Lower leg skin (tissue), 4 donors: ENCODE measurements around the gene MMD2. TPM values are rescaled to one million over a fixed set of nuclear protein-coding genes. Genes with fewer than 3 reads are reported as not detected.

ENCODE experiments used
- DNase-seq, 2 donors: peaks; one replicate each; pipeline ENCODE4 v3.0.0-alpha.2; 2019; ENCODE audit warnings: low spot score in 2 of 2
- H3K4me3 ChIP-seq: fragments of 200-600 bp; sonication (generic); 2 replicates; pipeline ENCODE4 v1.5.1; 2017; ENCODE audit warnings: mild to moderate bottlenecking, low read depth; ENCODE audit not compliant: poor library complexity, severe bottlenecking
- CTCF ChIP-seq, 3 donors: fragments of 450-650 bp; IDR thresholded peaks; one replicate each; pipeline ENCODE4 v1.5.1; 2016; ENCODE audit warnings: antibody characterized with exemption in 3 of 3, mild to moderate bottlenecking in 3 of 3, moderate library complexity in 2 of 3
- POLR2A ChIP-seq, 2 donors: fragments of 450-650 bp; IDR thresholded peaks; one replicate each; pipeline ENCODE4 v1.6.1; 2016 to 2017; ENCODE audit warnings: antibody characterized with exemption in 2 of 2, mild to moderate bottlenecking in 1 of 2, moderate library complexity in 1 of 2
- WGBS, 2 donors: methylation state at CpG; one replicate each; pipeline ENCODE4 v1.1.5; 2018; 5-methylcytosine and 5-hydroxymethylcytosine counted together
- intact Hi-C: fragments of 100-400 bp; cut with DNase I; formaldehyde crosslinking; loops from one replicate; pipeline ENCODE4 v1.15.0; 2023; ENCODE audit warnings: low total_unique reads
- total RNA-seq, 4 donors: library from RNA; depleted of rRNA; stranded (reverse); fragments of >200 nt; gene quantifications; one replicate each; pipeline ENCODE4 v1.1.0, GENCODE V29; 2016

MMD2 gene
- total RNA-seq, 4 donors from 2014 or later = not detected

- no peak for DNase-seq
- TF ChIP-seq CTCF (IDR thresholded peaks at IDR 0.05) (no peak), POLR2A (IDR thresholded peaks at IDR 0.05) (no peak)
- intact Hi-C loops = no loop called here
- 79 to 84% methylated on average over 15 of the region's 15 CpGs for WGBS, 2 donors
- H3K4me3 ChIP-seq = no peak overlapping the region
These were observed 24.5 kb downstream of the MMD2 start for GRCh38 chr7:4934419-4935025.

GRCh38 chr7:4931943-4932342 lies 27.0 kb downstream of the MMD2 start:
- DNase-seq = no peak
- intact Hi-C loops = no loop called here
- 58 to 62% methylated on average over 11 to 12 of the region's 12 CpGs for WGBS, 2 donors
- TF ChIP-seq POLR2A (IDR thresholded peaks at IDR 0.05) = no peak
- H3K4me3 ChIP-seq = no peak overlapping the region

- no peak for DNase-seq
- TF ChIP-seq CTCF (IDR thresholded peaks at IDR 0.05) = no peak
- TF ChIP-seq POLR2A (IDR thresholded peaks at IDR 0.05) = no peak
- H3K4me3 ChIP-seq = no peak overlapping the region
- intact Hi-C loops = no loop called here
- 84% methylated on average over 5 to 8 of the region's 8 CpGs for WGBS, 2 donors
These were observed 30.0 kb downstream of the MMD2 start for GRCh38 chr7:4929005-4929404.

- WGBS, 2 donors = 80 to 100% methylated on average over 2 of the region's 2 CpGs
- TF ChIP-seq CTCF (IDR thresholded peaks at IDR 0.05) (no peak), POLR2A (IDR thresholded peaks at IDR 0.05) (no peak)
- intact Hi-C loops = no loop called here
- no peak overlapping the region for H3K4me3 ChIP-seq
- DNase-seq = no peak
These were observed 30.5 kb downstream of the MMD2 start for GRCh38 chr7:4928445-4928844.

- no peak overlapping the region for H3K4me3 ChIP-seq
- TF ChIP-seq CTCF (IDR thresholded peaks at IDR 0.05) = no peak
- WGBS, 2 donors = 75 to 80% methylated on average over 18 to 19 of the region's 19 CpGs
- intact Hi-C loops = no loop called here
- no peak for DNase-seq
These were observed 38.8 kb downstream of the MMD2 start for GRCh38 chr7:4919969-4920766.

GRCh38 chr7:4916113-4916512 lies 42.9 kb downstream of the MMD2 start:
- H3K4me3 ChIP-seq = no peak overlapping the region
- no peak for DNase-seq
- 66 to 72% methylated on average over 8 of the region's 8 CpGs for WGBS, 2 donors
- intact Hi-C loops = no loop called here
- TF ChIP-seq CTCF (IDR thresholded peaks at IDR 0.05) = no peak
- no peak for TF ChIP-seq POLR2A (IDR thresholded peaks at IDR 0.05)
